ENCODE results near the gene SLC16A4.
"Not testable (repeated sequence)": the region's sequence is repeated elsewhere in the genome, so short reads cannot be mapped to it uniquely, and the experiment has no call there.

The SLC16A4 gene

DNA sequence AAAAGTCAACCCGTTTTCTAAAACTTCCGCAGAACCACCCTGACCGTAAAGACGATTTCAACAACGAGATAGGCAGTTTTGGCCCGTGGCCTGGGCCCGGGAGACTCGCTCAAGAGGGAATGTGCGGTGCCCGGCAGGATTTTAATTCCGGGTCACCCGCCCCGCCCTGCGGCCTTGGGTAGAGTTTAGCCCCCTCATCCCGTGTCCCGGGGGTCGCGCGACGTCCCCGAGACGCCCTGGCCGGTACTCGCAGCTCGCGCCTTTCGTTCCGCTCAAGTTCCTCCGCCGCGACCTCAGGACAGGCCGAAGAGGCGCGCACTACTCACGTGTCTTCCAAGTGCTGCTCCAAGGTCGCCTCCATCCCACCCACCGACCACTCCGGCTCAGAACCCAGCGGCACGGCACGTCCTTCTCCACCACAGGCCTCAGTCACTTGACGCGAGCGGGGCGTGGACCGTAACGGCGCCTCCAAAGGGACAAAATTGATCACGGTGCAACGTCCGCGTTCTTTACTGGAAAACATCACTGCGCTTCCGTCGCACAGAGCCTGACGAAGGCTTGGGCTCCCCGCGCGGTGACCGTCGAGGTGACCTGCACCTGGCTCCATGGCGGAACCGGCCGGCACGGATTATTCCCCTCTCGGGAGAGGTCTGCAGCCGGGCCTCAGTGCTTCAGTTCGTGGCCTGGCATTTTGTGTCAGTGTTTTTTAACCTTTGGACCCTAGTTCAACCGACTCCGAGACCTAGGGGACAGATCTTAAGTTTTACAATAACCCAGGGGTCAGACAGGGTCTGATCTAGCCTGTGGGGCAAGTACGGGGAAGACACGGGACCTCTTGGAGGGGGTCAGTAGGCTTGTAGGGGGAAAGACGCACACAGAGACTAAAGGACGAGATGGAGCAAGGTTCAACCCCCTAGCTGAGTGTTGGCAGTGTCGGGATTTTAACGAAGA lies 16.7 kb upstream of the SLC16A4 start, which contains the start of gene LAMTOR5:
Gene LAMTOR5, minus strand, starts transcription at position 435 of the 951 bp plus-strand sequence. Its CDS starts 74 bp downstream, at position 361.
- peak; percentile 94 for DNase-seq

GRCh38 chr1:110406407-110406806 lies 15.6 kb upstream of the SLC16A4 start:
- not testable (repeated sequence) for DNase-seq

DNA sequence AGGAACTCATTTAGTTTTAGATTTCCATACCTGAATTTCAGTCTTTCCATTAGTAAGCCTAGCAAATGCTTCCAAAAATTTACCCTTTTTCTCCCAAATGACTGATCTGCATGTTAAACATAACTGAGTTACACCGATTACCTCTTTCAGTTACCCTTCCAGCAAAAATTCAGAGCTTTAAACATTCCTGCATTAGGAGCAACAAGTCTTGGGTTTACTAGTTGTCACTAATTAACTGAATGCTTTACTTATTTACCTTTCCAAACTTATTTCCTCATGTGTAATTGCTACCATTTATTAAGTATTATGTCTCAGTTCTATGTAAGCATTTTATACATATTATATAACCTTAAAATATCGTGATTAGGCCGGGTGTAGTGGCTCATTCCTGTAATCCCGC lies 13.6 kb upstream of the SLC16A4 start:
- DNase-seq = no peak

DNA sequence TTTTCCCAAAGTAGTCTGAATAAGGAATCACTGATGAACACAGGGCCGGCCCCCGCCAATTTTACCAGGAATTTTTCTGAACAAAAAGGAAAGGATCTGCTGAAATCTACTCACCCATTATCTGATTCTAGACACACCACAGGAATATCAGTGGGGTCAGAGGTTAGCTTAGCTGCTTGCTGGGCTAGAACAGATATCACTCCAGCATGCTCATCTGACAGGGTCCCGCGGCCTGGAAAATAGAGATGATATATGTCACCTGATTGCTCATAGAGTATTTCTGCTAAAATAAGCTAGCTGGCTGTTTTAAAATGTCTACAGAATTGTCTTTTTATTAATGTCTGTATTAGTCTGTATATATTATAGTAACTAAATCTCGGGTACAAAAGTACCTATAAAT lies 13.0 kb upstream of the SLC16A4 start:
- no peak for DNase-seq

- not testable (repeated sequence) for DNase-seq
These were observed 5.6 kb upstream of the SLC16A4 start for GRCh38 chr1:110396259-110396958.

DNA sequence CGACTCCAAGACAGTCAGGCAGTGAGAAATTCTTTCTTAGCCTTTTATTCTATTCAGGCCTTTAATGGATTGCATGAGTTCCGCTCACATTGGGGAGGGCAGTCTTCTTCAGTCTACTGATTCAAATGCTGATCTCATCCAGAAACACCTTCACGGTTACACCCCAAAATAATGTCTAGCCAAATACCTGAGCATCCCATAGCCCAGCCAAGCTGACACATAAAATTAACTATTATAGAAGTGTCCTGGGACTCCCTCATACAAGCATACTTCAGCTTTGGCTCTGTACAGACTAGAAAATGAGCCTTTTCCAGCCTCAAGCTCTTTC lies 3.6 kb upstream of the SLC16A4 start:
- DNase-seq = no peak

DNA sequence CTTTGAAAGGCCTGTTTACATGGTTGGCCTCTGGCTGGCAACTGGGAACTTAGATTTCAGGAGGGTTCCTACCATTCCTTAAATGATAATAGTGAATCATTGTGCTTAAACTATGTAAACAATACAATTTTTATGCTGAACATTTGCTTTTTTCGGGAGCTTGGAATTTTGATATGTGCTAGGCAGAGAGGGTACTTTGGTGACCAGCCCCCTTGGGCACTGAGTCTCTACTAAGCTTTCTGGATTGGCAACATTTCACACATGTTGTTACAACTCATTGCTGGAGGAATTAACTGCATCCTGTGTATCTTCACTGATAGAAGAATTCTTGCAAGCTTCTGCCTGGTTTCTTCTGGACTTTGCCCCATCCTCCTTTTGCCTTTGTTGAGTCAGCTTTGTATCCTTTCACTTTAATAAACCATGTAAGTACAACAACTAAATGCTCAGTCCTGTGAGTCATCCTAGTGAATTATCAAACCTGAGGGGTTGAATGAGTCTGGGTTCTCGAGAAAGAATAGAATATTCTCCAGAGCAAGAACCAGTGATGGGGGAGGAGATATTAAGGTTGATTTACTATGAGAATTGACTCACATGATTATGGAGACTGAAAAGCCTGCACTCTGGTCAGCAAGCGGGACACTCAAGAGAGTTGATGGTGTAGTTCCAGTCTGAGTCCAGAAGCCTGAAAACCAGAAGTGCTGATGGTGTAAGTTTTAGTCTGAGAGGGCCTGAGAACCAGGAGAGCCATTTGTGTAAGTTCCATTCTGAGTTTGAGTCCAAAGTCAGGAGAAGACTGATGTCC lies 3.1 kb upstream of the SLC16A4 start:
- DNase-seq = no peak

- no peak for DNase-seq
These were observed 2.5 kb upstream of the SLC16A4 start for GRCh38 chr1:110393286-110393685.

- DNase-seq = no peak
These were observed 730 bp downstream of the SLC16A4 start for GRCh38 chr1:110390096-110390495.

GRCh38 chr1:110387048-110387754 lies 3.6 kb downstream of the SLC16A4 start:
- no peak for DNase-seq

DNA sequence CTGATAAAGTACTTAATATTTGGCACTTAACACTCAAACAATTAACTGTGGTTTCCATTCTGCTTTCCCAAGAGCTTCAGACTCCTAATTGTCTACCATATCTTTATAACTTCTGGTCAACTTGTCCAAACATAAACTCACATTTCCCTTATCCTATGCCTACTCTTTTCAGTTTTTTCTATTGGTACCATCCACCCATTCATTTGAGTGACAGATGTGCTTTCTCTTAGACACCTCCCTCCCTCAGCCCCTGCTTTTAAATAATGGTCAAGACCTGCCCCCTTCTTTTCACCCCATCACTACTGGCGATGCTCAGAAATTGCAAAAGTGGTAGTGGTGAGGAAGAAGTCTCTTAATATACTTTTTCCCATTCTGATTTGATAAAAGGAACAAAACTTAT lies 5.5 kb downstream of the SLC16A4 start:
- DNase-seq = no peak

DNA sequence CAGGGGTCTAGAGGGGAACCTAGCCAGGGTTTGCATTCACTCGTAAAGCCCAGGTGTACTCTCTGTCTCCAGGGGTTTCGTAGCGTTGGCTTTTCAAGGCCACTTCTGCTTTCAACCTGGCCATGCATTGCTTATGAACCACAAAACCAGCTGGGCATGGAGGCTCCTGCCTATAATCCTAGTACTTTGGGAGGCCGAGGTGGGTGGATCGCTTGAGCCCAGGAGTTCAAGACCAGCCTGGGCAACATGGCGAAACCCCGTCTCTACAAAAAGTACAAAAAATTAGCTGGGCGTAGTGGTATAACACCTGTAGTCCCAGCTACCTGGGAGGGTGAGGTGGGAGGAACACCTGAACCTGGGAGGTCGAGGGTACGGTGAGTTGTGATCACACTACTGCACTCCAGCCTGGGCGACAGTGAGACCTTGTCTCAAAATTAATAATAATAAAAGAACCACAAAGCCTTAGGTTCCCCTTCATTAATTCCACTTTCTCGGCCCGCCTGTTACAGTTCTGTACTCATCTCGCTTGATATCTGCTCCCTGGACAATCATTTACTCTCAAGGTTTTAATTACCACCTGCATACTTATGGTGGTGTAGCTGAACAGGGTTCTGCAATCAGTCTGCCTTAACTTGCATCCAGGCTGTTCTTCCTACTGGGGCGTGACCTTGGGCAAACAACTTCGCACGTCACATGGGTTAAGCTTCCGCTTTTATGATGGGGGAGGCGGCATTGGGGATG lies 6.1 kb downstream of the SLC16A4 start:
- DNase-seq = no peak

- DNase-seq = no peak
These were observed 7.4 kb downstream of the SLC16A4 start for GRCh38 chr1:110383251-110383990.

GRCh38 chr1:110380672-110381283 lies 10.0 kb downstream of the SLC16A4 start:
- DNase-seq = no peak

DNA sequence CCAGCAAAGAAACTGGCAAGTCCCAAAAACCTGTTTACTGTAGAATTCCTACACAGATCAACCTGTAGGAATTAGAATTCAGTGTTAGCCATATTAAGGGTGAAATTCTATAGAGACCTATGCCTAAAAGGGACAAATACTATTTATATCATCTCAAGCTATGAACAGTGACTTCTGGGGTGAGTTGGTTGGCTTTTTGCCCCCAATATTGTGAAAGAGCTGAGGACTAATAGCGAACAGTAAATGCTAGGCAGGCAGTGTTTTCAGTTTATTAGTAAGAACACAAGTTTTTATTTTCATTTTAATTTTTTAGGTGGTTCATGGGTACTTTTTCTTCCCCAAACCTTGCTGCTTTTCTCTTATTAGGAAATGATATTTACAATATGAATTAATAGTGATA lies 15.3 kb downstream of the SLC16A4 start:
- DNase-seq = no peak

GRCh38 chr1:110370827-110371226 lies 20.0 kb downstream of the SLC16A4 start:
- peak; percentile 23 for DNase-seq

GRCh38 chr1:110364221-110364620 lies 26.6 kb downstream of the SLC16A4 start:
- DNase-seq = no peak

DNA sequence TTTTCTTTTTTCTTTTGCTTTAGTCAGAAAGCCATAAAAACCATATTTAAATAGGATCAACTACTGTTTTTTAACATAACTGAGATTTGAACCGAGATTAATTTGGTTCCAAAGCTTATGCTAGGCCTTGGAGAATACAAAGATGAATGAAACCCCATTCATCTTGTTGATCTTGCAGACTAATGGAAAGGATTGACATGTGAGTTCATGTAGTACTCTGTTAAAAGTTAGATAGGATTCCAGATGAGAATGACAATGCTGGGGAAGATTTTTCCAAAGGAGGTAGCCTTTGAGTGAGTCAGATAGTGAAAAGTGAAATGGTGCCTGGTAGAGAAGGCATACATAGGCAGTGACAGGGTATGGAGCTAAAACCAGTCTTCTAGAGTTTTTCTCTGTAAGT lies 29.0 kb downstream of the SLC16A4 start:
- no peak for DNase-seq

DNA sequence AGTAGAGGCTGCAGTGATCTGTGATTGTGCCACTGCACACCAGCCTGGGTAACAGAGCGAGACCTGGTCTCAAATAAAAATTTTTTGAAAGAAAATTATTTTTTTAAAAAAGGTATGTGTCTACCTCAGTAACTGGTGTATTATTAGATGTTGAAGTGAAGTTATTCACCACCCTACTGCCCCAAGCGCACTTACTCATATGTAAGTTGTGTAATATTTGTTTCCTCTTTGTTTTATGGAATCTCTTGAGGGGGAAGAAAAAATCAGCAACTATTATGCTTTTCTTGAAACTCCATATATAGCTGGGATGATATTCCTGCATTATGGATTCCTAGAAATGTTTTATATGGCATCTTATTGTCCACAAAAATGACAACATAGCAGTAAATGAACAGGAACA lies 30.4 kb downstream of the SLC16A4 start:
- DNase-seq = no peak

DNA sequence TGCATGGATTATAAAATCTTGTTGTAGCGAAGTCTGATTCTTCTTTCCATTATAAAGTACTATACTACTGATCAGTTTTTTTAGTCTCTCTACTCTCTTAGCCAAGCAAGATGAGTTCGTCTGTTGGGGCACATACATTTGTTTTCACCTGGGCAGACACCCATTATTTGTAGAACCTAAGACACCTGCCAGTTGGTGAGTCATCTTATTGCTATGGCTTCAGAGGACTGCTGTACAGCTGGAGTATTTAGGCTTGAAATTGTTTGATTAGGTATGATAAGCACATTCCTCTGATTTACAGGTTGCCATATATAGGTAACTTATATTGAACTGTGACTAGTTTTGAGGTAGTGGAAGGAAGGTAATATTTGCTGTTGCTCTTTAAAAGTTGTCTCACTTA lies 34.4 kb downstream of the SLC16A4 start:
- DNase-seq = no peak

- DNase-seq = no peak
These were observed 35.5 kb downstream of the SLC16A4 start for GRCh38 chr1:110355321-110355720.

All from activated CD4-positive, alpha-beta T cell treated with anti-CD3 and anti-CD28 coated beads for 48 hours (primary cell).